Keratinocyte (primary cell): ENCODE data around the gene UTF1.

ENCODE experiments used
- CTCF ChIP-seq, 3 experiments: IDR thresholded peaks in 1 of 3; conservative IDR thresholded peaks in 1 of 3; optimal IDR thresholded peaks in 1 of 3; 2 replicates in 2 of 3; 3 replicates in 1 of 3; pipeline versions ENCODE3 to v1.5.1; 2011; ENCODE audit warnings: low read length in 3 of 3, mild to moderate bottlenecking in 3 of 3, moderate library complexity in 2 of 3, control low read depth in 1 of 3, inconsistent platforms in 1 of 3; ENCODE audit not compliant: insufficient read depth in 2 of 3; ENCODE audit errors: extremely low read depth in 1 of 3
- EZH2 ChIP-seq: IDR thresholded peaks from one replicate; pipeline ENCODE4 v1.6.1; 2012; ENCODE audit warnings: inconsistent platforms, mild to moderate bottlenecking, low read length, moderate library complexity

GRCh38 chr10:133189726-133190125 lies 40.3 kb upstream of the UTF1 start:
- TF ChIP-seq CTCF (optimal IDR thresholded peaks at IDR 0.05 in 1 of 3, IDR thresholded peaks at IDR 0.05 in 1 of 3, conservative IDR thresholded peaks at IDR 0.05 in 1 of 3; ENCODE audit: extremely low read depth in 1 of 3, insufficient read depth in 2 of 3, low read length in 3 of 3) (no peak), EZH2 (no peak)
